ENCODE results near the gene GLB1L2.

The GLB1L2 gene

GRCh38 chr11:134401825-134402809 is 70.3 kb downstream of the GLB1L2 start:
- no peak for DNase-seq (ENCODE audit: low read depth in 1 of 2, low spot score in 1 of 2)

GRCh38 chr11:134402910-134403309 is 71.1 kb downstream of the GLB1L2 start:
- no peak for DNase-seq (ENCODE audit: low read depth in 1 of 2, low spot score in 1 of 2)

GRCh38 chr11:134404575-134405341 is 73.0 kb downstream of the GLB1L2 start:
- DNase-seq (ENCODE audit: low read depth in 1 of 2, low spot score in 1 of 2): no peak

GRCh38 chr11:134405436-134405835 is 73.6 kb downstream of the GLB1L2 start:
- no peak for DNase-seq (ENCODE audit: low read depth in 1 of 2, low spot score in 1 of 2)

GRCh38 chr11:134405841-134406240 is 74.1 kb downstream of the GLB1L2 start:
- no peak for DNase-seq (ENCODE audit: low read depth in 1 of 2, low spot score in 1 of 2)

GRCh38 chr11:134406264-134407185 is 74.7 kb downstream of the GLB1L2 start:
- no peak for DNase-seq (ENCODE audit: low read depth in 1 of 2, low spot score in 1 of 2)

GRCh38 chr11:134407321-134407828 is 75.6 kb downstream of the GLB1L2 start:
- DNase-seq (ENCODE audit: low read depth in 1 of 2, low spot score in 1 of 2): no peak

GRCh38 chr11:134407923-134408322 is 76.1 kb downstream of the GLB1L2 start:
- no peak for DNase-seq (ENCODE audit: low read depth in 1 of 2, low spot score in 1 of 2)

- no peak for DNase-seq (ENCODE audit: low read depth in 1 of 2, low spot score in 1 of 2)
Observed at GRCh38 chr11:134409552-134410429, 78.0 kb downstream of the GLB1L2 start.

- no peak for DNase-seq (ENCODE audit: low read depth in 1 of 2, low spot score in 1 of 2)
Observed at GRCh38 chr11:134410766-134411165, 79.0 kb downstream of the GLB1L2 start.

- DNase-seq (ENCODE audit: low read depth in 1 of 2, low spot score in 1 of 2): no peak
Observed at GRCh38 chr11:134412203-134413042, 80.6 kb downstream of the GLB1L2 start, which contains the start of gene B3GAT1. Gene B3GAT1 (minus strand): TSS chr11:134412242. CDS start chr11:134387659, 24,583 bp downstream.

- no peak for DNase-seq (ENCODE audit: low read depth in 1 of 2, low spot score in 1 of 2)
Observed at GRCh38 chr11:134413043-134413825, 81.4 kb downstream of the GLB1L2 start.

GRCh38 chr11:134413826-134414731 is 82.3 kb downstream of the GLB1L2 start:
- DNase-seq (ENCODE audit: low read depth in 1 of 2, low spot score in 1 of 2): no peak

GRCh38 chr11:134414766-134415765 is 83.3 kb downstream of the GLB1L2 start:
- DNase-seq (ENCODE audit: low read depth in 1 of 2, low spot score in 1 of 2): no peak

GRCh38 chr11:134416726-134417125 is 84.9 kb downstream of the GLB1L2 start:
- no peak for DNase-seq (ENCODE audit: low read depth in 1 of 2, low spot score in 1 of 2)
